ENCODE data around the gene TMCO6. TPM values are rescaled to one million over a fixed set of nuclear protein-coding genes. Genes with fewer than 3 reads are reported as not detected.

Gene TMCO6
- total and polyA plus RNA-seq, 2 of the 8 experiments (the other 6 are each of a cell fraction or from before 2014, with no cell fraction given), result 29.0 to 40.9 TPM

DNA sequence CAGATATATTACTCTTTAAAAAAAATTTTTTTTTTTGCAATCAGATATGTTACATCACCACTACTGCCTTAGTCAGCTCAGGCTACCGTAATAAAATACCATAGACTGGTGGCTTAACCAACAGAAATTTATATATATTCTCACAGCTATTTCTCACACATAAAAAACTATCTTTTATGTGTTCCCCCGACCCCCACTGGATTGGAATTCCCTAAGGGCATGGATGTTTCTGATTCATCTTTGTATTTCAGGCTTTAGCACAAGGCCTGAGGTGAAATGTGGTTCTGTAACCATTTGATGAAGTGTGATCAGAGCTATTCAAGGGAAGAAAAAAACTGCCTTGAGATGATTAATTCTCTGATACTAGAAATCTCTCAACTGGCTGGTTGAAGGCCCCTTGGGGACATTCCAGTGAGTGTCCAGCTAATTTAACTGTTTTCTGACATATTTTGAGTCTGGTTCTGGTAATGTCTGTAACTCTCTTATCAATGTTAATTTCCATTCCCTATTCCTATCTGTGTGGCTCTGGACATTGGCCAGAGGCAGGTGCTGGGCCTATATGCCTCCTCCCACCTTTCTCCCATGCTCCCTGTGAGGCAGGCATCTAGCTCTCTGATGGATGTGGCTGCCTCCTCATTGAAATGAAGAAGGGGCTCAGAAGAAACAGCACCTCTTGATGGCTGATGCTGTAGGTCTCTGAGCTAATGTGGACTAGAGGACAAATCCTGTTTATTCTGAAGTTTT lies 8.8 kb upstream of the TMCO6 start:
- H3K56ac ChIP-seq (replicated peaks; ENCODE audit: insufficient read length, low read depth, low read length), result no peak overlapping the region
- H4K8ac ChIP-seq (ENCODE audit: extremely low read depth, insufficient read depth, low read length), result no peak overlapping the region
- peaks cover 34 to 35% of the 10 kb centered on the region in 2 experiments; a peak in 3 of 4 replicates for H3K9me3 ChIP-seq (ENCODE audit: insufficient read depth in 2 of 2, low read depth in 1 of 2, low read length in 1 of 2)
- H3K4me3 ChIP-seq (ENCODE audit: extremely low read depth in 1 of 4, insufficient read depth in 2 of 4, low read depth in 3 of 4, low read length in 4 of 4), result no peak overlapping the region
- no peak overlapping the region for H2BK20ac ChIP-seq (ENCODE audit: low read length)
- H3K9ac ChIP-seq (replicated peaks in 1 of 4; ENCODE audit: extremely low read depth in 1 of 4, low read depth in 3 of 4, low read length in 3 of 4), result no peak overlapping the region
- H2AK5ac ChIP-seq (ENCODE audit: low read depth, low read length), result no peak overlapping the region
- H3K36me3 ChIP-seq (ENCODE audit: control insufficient read depth in 2 of 4, insufficient read depth in 4 of 4, low read length in 3 of 4), result no peaks in the 10 kb centered on the region
- H3K4me1 ChIP-seq (replicated peaks in 1 of 4; ENCODE audit: control insufficient read depth in 3 of 4, insufficient read depth in 4 of 4, low read length in 3 of 4), result no peaks in the 10 kb centered on the region
- no peak overlapping the region for H3K4me2 ChIP-seq (ENCODE audit: insufficient read depth in 1 of 2, low read depth in 2 of 2, low read length in 2 of 2)
- no peaks in the 10 kb centered on the region for H3K79me1 ChIP-seq (ENCODE audit: low read depth, low read length)
- H3K23me2 ChIP-seq (ENCODE audit: low read depth, low read length), result no peaks in the 10 kb centered on the region
- H2AFZ ChIP-seq (ENCODE audit: low read length), result no peak overlapping the region
- no peak overlapping the region for H3K4ac ChIP-seq (replicated peaks; ENCODE audit: insufficient read length, low read depth, low read length)
- H4K20me1 ChIP-seq (replicated peaks in 1 of 2; ENCODE audit: control insufficient read depth in 1 of 2, insufficient read depth in 2 of 2, low read length in 2 of 2), result no peaks in the 10 kb centered on the region
- no peak overlapping the region for H2BK5ac ChIP-seq (ENCODE audit: low read depth, low read length)
- TF ChIP-seq CHD1 (IDR thresholded peaks at IDR 0.05; ENCODE audit: low read depth, low read length) (no peak), EP300 (IDR thresholded peaks at IDR 0.05; ENCODE audit: borderline replicate concordance in 1 of 2, low read depth in 2 of 2, low read length in 2 of 2) (no peak), CHD2 (IDR thresholded peaks at IDR 0.05; ENCODE audit: low read length) (no peak), YY1 (IDR thresholded peaks at IDR 0.05; ENCODE audit: low read depth, low read length) (no peak), SP2 (IDR thresholded peaks at IDR 0.05; ENCODE audit: low read length) (no peak), GABPA (IDR thresholded peaks at IDR 0.05; ENCODE audit: borderline replicate concordance, insufficient read depth, low read length) (no peak)
- ChIA-PET POLR2A (ENCODE audit: partially characterized antibody) (interaction anchor here (0.5 to 1.0 kb wide), 2 partner anchors 14 to 17 kb away, joined by 3 to 4 read pairs; partner anchors contain the start of genes IK and NDUFA2), CTCF (ENCODE audit: partially characterized antibody) (no interaction called here)
- H4K91ac ChIP-seq (replicated peaks; ENCODE audit: insufficient read length, low read length), result no peak overlapping the region
- H2BK15ac ChIP-seq (ENCODE audit: low read length), result no peak overlapping the region
- no peak overlapping the region for H3K14ac ChIP-seq (ENCODE audit: insufficient read length)
- FAIRE-seq, result no peak
- no peak overlapping the region for H3K18ac ChIP-seq (ENCODE audit: extremely low read depth, low read length)
- no peak overlapping the region for H2BK12ac ChIP-seq (ENCODE audit: low read depth, low read length)
- no peak for DNase-seq (ENCODE audit: low read depth in 1 of 2, low spot score in 2 of 2)
- no peaks in the 10 kb centered on the region for H3K27me3 ChIP-seq (replicated peaks in 1 of 4; ENCODE audit: control insufficient read depth in 3 of 4, extremely low read depth in 1 of 4, insufficient read depth in 3 of 4, low read length in 3 of 4)
- no peak overlapping the region for H3K23ac ChIP-seq (ENCODE audit: insufficient read length)
- H3K27ac ChIP-seq (ENCODE audit: low read depth, low read length), result no peak overlapping the region
- H3K79me2 ChIP-seq (ENCODE audit: control insufficient read depth in 1 of 2, insufficient read depth in 2 of 2, low read length in 2 of 2), result no peaks in the 10 kb centered on the region
- WGBS, 2 experiments (ENCODE audit: extremely low coverage in 1 of 2, insufficient coverage in 1 of 2, insufficient read length in 1 of 2, insufficient replicate concordance in 2 of 2, low coverage in 1 of 2, low lambda C conversion rate in 2 of 2, missing lambda C conversion rate in 1 of 2), result 89% methylated on average over 2 of the region's 2 CpGs; no CpG with 5 or more reads in 1 of the 2 experiments
- H2BK120ac ChIP-seq (replicated peaks; ENCODE audit: low read depth, low read length), result no peak overlapping the region
- H4K5ac ChIP-seq (ENCODE audit: insufficient read length, low read depth, low read length), result no peak overlapping the region

Measured in H1 (cell line).